ENCODE results near the gene FOXQ1. TPM values are rescaled to one million over a fixed set of nuclear protein-coding genes. Genes with fewer than 3 reads are reported as not detected.
A peak's percentile ranks its signal among the peaks of the same experiment; 100 is the strongest.

Gene FOXQ1, protein sequence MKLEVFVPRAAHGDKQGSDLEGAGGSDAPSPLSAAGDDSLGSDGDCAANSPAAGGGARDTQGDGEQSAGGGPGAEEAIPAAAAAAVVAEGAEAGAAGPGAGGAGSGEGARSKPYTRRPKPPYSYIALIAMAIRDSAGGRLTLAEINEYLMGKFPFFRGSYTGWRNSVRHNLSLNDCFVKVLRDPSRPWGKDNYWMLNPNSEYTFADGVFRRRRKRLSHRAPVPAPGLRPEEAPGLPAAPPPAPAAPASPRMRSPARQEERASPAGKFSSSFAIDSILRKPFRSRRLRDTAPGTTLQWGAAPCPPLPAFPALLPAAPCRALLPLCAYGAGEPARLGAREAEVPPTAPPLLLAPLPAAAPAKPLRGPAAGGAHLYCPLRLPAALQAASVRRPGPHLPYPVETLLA
- not detected in 2 replicates for total RNA-seq
- not detected for polyA plus RNA-seq (2012)

DNA sequence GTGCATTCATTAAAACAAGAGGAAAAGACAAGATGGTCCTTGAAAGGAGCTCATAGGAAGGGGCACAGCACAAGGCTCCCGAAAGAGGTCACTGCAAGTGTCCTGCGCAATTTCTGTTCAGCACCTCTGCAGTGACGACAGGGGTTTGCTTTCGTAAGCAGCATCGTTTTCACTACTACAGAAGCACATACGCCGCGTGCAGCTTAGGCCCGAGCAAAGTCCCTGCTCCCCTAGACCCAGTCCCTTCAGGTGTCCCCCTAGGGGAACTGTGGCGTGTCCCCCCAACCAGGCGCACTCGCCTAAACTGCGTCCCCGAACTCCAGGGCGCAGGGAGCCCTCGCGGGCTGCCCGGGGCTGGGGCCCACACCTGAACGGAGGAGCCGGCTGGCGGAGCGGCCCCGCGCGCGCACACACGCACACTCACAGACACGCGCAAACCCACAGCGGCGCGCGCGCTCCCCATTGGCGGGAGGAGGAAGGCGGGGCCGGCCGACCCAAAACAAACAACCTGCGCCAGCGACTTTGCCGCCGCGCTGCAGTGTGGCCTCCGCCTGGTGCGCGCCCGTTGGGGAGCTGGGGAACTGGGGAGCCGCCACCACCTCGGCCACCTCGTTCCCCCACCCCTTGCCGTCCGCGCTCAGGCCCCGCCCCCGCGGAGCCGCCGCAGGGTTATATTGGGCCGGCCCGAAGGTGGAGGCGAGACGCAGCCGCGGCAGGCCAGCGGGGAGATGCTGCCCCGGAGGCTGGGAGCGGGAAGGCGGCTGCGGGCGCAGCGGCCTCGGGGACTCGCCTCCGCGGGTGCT lies at the start of gene FOXQ1:
Gene FOXQ1 (plus strand): TSS at position 699 of the 803 bp plus-strand sequence. CDS start 607 bp downstream, outside the sequence.
- DNase-seq (ENCODE audit: low read depth) = no peak

DNA sequence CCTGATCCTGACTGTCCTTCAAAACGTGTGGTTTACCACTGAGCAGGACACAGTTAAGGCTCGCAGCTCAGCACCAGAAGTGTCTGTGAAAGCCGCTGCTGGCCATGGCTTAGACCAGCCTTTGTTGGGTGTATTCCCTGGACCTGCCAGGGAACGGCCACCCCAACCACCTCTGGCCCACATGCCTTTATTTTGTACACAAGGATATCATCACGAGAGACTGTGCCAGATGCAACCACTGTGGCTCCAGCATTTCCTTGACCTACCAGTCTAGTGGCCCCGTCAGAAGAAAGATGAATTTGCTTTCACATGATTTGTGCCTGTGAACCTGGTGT lies 49.2 kb upstream of the FOXQ1 start:
- DNase-seq (ENCODE audit: low read depth) = no peak

DNA sequence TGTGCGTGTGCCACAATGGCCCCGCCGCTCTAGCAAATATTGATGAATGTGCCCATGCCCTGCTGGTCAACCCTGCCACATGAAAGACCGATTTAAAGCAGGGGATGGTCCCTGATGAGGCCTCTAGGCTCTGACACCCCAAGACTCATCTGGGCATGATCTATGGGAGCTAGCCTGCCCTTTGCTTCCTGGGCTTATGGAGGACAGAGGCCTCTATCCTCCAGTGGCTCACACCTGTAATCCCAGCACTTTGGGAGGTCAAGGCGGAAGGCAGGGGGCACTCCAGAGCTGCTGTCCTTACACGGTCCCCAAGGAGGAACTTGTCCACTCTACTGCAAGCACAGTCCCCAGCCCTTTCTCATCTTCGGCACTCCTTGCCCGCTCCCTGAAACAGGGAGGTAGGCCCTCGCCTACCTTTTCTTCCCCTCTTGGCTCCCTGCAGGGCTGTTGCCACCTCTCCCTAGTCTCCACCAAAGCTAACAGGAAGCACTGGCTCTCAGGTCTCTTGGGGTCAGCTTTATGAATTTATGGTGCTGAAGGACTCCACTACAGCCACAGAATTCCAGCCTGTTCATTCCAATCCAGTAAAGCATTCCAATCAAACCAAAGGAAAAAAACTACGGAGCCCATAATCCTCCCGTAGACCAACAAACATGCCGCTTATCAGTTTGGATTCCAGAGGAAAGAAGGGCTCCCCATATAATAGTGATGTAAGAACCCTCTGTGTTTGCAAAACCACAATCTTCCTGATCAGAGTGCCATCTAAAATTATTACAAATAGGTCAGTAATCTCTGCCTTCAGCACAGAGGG lies 48.7 kb upstream of the FOXQ1 start:
- no peak for DNase-seq (ENCODE audit: low read depth)

DNA sequence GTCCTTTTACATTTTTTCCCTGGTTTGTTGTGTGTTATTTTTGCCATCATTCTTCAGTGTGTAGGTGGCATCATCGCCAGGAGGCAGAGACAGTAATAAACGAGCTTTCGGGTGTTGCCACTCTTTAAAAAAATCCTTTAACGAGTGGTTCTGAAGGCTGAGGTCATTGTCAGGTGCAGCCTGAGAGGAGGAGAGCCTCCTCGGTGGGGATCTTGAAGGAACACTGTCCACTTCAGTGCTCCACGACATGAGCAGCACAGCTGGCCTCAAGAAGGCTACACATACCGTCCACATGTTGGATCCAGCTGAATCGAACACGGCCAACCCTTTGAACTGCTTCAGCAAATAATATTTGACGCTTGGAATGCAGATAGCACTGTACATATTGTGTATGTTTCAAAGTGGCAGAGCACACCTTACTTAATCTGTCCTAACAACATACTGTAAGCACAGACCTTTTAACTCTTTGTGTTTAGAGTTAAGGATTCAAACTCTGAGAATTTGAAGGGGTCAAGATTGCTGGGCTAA lies 48.0 kb upstream of the FOXQ1 start:
- DNase-seq (ENCODE audit: low read depth) = no peak

DNA sequence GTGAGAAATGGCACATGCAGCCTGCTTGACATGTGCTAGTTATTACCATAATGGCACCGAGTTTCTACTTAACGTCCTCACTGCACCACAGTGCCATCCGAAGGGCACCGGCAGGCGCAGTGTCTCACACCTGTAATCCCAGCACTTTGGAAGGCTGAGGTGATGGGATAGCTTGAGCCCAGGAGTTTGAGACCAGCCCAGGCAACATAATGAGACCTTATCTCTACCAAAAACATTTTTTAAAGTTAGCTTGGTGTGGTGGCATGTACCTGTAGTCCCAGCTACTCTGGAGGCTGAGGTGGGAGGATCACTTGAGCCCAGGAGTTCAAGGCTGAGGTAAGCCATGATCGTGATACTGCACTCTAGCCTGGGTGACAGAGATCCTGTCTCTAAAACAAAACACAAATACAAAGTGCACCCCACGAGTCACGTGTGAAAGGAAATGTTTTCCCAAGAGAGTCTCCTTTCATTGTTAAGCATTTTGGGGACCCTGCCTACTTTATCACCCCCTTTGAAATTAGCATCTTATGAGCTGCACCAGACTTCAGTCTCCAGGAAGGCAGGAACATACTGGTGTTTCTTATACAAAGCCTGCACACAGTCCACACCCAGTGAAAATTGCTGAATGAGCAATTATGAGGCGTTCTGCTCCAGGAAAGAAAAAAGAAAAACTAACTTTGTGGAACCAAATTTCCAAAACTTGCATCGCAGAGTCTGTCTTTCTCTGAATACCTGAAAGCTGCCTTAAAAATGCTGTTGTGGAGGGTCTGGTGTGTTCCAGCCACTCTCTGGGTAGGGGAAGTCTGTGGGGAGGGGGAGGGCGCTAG lies 47.1 kb upstream of the FOXQ1 start:
- no peak for DNase-seq (ENCODE audit: low read depth)

DNA sequence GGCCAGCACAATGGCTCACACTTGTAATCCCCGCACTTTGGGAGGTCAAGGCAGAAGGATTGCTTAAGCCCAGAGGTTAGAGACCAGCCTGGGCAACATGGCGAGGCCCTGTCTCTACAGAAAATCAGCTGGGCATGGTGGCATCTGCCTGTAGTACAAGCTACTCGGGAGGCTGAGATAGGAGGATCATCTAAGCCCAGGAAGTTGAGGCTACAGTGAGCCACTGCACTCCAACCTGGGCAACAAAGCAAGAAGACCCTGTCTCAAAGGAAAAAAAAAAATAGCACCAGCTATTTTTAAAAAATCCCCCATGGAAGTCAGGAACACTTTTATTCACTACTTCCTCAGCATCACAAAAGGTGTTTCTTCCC lies 45.2 kb upstream of the FOXQ1 start:
- DNase-seq (ENCODE audit: low read depth) = no peak

DNA sequence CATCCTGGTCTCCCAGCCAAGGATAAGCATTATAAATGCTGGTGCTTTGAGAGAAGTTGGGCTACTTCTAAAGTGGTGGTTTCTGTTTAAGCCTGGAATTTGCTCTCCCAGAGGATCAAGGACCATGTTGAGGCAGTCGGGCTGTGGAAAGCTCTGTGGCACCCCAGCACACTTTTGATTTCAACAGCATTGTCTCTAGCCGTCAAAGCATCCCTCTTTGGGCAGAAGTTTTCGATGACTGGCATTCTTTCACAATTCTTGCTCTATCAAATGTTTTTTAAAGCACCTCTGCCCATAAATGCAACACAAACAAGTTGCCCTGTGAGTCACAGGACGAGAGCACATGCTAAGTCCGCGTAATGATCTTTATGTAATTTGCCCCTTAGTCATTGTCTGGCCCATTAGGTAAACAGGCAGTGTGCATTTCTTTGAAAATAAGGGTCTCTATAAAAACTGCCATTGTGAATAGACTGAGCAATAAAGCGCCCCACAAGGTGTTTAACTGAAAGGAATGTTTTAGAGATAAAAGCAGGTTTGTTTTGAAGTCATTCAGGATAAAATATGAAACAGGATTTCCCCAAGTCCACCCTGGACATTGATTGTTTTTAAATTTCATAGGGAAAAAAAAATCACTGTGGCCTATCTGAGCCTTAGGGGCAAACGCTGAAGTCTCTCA lies 44.7 kb upstream of the FOXQ1 start:
- no peak for DNase-seq (ENCODE audit: low read depth)

DNA sequence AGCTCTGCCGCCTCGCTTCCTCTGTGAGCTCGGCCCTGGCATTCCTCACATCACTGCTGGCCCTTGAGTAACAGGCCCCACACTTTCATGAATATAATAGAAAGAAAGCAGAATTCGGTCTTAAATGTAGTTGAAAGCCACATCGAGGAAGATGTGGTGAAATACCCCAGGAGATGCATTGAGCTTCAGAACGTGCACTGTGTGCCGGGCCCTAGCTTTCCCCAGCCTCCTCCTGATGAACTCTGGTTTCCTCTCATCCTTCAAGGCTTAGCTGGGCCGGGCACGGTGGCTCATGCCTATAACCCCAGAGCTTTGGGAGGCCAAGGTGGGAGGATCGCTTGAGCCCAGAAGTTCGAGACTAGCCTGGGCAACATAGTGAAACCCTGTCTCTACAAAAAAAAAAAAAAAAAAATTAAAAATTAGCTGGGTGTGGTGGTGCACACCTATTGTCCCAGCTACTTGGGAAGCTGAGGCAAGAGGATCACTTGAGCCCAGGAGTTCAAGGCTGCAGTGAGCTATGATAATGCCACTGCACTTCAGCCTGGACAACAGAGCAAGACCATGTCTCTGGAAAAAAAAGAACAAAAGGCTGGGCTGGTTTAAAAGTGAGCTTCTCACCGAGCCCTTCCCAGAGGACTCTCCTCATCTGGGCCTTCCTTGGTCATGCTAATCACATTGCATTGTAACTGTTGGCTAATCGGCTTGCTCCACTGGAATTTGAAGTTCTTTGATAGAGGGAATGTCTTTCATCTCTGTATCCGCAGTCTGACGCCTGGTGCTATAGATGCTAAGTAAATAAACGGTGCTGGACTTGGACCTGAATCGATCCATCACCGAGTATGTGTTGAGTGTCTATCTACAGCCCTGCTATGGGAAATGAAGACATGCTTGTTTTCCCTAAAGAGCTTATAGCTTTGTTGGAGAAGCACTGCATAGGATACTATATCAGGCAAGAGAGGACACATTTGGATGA lies 43.8 kb upstream of the FOXQ1 start:
- DNase-seq (ENCODE audit: low read depth) = no peak

DNA sequence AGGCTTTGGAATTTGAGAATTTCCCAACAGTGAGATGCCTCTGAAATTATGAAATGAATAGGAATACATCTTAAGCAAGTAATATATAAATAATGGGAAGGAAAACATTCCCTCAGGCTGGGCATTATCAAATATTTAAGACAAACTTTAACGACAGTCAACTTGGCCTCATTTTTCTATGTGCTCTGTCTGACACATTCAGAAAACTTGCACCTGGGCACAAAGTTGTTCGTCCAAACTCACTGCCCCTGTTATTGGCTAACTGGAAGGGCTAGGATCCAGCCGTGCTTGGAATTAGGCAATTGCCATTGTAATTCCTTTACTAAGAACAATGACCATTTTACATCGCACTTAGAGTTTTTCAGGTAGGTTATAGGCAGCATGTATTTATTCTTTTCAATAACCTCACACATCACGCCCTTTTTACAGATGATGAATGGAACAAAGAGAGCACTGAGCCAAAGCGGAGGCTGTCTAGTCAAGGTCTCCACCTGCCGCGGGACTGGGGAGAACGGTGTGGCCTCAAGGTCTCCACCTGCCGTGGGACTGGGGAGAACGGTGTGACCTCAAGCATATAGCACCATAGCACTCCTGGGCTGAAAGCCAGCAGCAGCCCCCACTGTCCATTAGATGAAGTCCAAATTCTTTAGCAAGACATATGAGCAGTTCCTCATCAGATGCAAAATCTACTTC lies 40.7 kb upstream of the FOXQ1 start:
- DNase-seq (ENCODE audit: low read depth) = no peak

DNA sequence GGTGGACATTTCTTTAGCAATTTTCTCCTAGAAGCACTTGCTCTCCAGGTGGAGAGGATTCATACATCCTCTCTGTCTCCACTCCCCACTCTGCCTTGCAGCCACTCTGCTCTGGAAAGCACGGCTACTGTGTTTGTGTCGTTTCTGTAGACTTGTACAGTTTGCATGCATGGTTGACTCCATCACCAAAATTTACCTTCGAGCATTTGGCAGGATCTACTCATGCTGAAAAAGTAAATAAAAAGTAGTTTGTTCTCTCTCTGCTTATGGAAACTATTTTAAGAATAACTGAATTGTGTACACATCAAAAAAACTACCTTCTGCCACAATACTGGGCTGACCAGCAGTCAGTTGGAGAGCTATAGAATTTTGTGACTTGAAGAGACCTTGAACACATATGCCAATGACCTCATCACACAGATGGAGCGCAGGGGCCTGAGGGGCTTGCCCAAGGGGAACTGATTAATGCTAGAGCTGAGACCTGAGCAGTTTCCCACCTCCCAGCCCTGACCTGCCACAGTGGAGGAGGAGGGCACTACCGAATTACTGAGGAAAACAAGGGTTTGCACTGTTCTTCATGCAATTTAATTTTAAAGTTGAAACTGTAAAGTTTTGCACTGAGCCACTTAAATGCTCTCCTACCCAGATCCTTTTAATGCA lies 33.7 kb upstream of the FOXQ1 start:
- DNase-seq (ENCODE audit: low read depth) = no peak

DNA sequence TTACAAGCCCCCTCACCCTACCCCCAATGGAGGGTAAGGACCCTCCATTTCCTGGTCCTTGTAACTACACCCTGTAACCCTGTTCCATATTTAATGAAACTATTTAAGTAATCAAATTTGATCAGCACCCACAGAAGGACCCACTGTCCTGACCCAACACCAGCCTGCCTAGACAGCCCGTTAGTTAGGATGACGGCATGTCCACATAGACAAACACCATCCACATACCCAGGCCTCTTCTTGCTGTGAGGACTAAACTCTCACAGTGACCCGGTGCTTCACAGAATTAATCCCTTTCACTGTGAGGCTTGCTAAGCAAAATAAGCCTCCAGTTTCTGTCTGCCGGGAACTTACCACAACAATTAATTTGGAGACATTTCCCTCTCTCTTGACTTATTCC lies 32.8 kb upstream of the FOXQ1 start:
- no peak for DNase-seq (ENCODE audit: low read depth)

DNA sequence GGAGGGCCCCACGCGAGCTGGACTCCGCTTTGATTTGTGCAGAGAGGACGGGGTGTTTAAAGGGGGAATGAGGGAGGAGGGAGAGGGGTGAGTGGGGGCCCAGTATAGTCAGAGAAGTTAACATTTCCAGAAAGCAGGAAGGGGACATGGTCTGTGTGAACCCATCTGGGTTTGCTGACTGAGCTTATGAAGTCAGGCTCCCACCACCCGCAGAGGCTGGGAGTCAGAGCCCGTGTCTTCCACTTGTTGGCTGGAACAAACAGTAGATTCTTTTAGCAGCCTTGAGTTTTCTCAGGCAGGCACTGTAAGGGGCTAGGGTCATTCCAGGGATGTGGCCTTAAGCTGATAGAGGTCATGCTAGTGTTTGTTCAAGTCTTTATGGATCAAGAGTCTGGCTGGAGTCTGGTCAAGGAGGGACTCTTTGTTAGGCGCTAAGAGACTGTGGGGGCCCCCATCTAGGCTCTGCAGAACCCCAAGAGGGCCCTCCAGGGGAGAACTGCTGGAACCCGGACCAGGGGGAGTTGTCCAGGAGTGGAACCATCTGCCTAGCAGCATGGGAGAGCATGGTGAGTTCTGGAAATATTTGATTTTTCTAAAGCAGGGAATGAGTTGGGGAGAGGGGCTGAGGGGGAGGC lies 31.1 kb upstream of the FOXQ1 start:
- no peak for DNase-seq (ENCODE audit: low read depth)

DNA sequence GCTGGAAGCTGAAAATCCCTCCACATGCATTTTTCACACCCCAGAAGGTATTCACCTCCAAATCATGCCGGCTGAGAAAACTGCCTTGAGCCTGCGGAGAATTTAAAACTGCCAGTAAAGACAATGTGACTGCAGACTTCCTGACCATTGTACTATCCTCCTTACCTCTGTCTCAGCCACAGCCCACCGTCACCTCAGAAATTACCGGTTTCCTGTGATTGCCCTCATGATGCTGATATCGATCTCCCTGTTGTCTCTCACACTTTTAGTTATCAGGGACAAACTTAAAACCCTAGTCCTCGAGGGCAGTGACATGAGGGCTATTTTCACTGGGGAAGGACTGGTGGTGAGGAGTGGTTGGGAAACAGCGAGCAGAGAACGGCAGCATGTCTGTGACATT lies 30.2 kb upstream of the FOXQ1 start:
- no peak for DNase-seq (ENCODE audit: low read depth)

DNA sequence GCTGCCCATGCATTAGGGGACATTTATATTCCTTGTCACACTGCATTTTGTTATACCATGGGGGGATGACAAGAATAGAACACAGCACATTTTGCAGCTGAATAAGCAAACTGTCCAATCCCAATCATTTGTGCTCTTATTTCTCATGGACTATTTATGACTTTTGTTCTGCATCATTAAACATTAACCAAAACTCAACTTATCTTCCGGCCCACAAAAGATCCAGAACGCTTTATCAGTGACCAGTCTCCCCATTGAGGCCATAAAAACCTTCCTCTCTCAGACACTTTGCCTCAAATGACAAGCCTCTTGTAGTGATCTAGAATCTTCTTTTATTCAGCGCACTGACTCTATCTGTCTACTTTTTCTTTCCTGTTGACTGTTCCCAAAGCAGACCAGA lies 28.4 kb upstream of the FOXQ1 start:
- DNase-seq (ENCODE audit: low read depth) = no peak

DNA sequence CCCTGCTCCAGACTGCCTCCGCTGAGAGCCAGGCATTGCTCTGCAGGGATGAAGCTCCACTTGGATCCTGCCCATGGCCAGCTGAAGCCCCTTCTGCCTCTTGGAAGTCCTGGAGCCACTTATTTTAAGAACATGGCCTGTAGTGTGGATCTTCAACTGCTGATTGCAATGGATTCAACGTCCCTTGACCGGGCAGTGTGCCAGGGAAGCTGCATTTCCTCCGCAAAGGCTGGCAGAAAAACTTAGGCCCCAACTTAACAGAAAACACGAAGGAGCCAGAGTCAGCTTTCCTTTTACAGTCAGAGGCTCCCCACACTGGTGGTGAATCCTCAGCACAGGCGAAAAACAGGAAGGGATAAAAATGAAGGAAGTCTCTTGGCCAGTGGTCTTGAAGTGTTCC lies 26.3 kb upstream of the FOXQ1 start:
- DNase-seq (ENCODE audit: low read depth) = peak; percentile 1

DNA sequence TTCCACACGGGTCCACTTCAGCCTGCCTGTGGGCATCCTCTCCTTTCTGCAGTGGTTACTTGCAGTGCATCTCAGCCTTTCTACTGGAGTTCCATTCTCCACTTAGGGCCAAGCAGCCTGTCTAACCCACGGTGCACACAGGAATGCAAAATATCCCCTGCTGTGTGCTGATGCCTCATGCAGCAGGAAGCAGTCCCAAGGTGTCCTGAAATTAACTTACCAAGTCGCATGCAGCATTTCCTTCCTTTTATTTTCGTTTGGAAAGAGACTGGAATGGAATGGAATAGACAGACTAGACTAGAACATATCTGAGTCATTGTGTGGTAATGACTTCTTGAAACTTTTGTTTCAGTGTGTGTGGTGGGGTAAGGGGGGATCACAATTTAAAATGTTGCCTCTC lies 25.9 kb upstream of the FOXQ1 start:
- DNase-seq (ENCODE audit: low read depth) = peak; percentile 3

DNA sequence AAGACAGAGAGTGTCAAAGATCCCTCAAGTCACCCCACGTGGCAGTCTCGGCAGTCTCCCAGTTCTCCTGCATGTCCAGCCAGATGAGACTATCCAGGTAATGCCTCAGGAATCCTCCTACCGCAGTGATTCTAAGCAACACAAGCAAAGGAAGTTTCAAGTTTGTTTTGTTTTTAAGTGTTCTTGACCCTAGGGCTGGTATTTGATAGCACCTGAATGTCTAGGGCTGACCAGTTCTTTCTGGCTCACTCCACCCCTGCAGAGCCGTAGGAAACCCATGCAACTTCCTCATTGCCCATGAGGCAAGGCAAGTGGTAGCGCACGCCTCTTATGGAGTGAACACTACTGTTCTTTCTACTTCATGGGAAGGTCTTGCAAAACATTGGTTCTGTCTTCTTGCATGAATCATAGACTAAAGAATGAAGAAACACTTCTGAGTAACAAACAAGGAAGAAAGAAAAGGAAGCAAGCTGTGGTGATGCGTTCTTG lies 24.8 kb upstream of the FOXQ1 start:
- no peak for DNase-seq (ENCODE audit: low read depth)
